Adipocyte (in vitro differentiated cells): ENCODE measurements around the gene ACBD6.
A peak's percentile ranks its signal among the peaks of the same experiment; 100 is the strongest.
"Not testable (repeated sequence)": the region's sequence is repeated elsewhere in the genome, so short reads cannot be mapped to it uniquely, and the experiment has no call there.

Experiments used
- DNase-seq: peaks from one replicate; pipeline ENCODE4 v3.0.0-alpha.2; 2015; ENCODE audit warnings: low read depth
- H3K27me3 ChIP-seq: replicated peaks from 2 replicates; pipeline ENCODE4 v1.7.0; 2013; ENCODE audit warnings: mild to moderate bottlenecking, low read length, moderate library complexity; ENCODE audit not compliant: control insufficient read depth, insufficient read depth
- H3K36me3 ChIP-seq: 2 replicates; pipeline ENCODE4 v1.7.0; 2013; ENCODE audit warnings: low read length, mild to moderate bottlenecking, moderate library complexity; ENCODE audit not compliant: control insufficient read depth, insufficient read depth, severe bottlenecking
- H3K4me1 ChIP-seq: 2 replicates; pipeline ENCODE4 v1.7.0; 2013; ENCODE audit warnings: mild to moderate bottlenecking, low read length, moderate library complexity; ENCODE audit not compliant: control insufficient read depth, insufficient read depth
- H3K4me3 ChIP-seq: 2 replicates; pipeline ENCODE4 v1.7.0; 2013; ENCODE audit warnings: mild to moderate bottlenecking, low read length, moderate library complexity
- H3K9ac ChIP-seq: 2 replicates; pipeline ENCODE4 v1.7.0; 2013; ENCODE audit warnings: mild to moderate bottlenecking, low read length, moderate library complexity
- H3K9me3 ChIP-seq: 2 replicates; pipeline ENCODE4 v1.7.0; 2013; ENCODE audit warnings: mild to moderate bottlenecking, low read length, moderate library complexity; ENCODE audit not compliant: control insufficient read depth

Gene ACBD6

GRCh38 chr1:180502361-180503279, at the start of gene ACBD6:
ACBD6 (minus strand) TSS chr1:180502577; CDS start chr1:180502266, 311 bp downstream.
- peaks cover 3% of the 10 kb centered on the region for H3K36me3 ChIP-seq
- peak within 1 kb of the TSS; percentile 97 for H3K4me3 ChIP-seq
- peak; percentile 94 for DNase-seq
- no peaks in the 10 kb centered on the region for H3K27me3 ChIP-seq
- H3K4me1 ChIP-seq = peaks cover 26% of the 10 kb centered on the region
- no peaks in the 10 kb centered on the region for H3K9me3 ChIP-seq
- peak within 1 kb of the TSS; percentile 96 for H3K9ac ChIP-seq

GRCh38 chr1:180551997-180552396, 49.6 kb upstream of the ACBD6 start:
- no peak overlapping the region for H3K4me3 ChIP-seq
- H3K27me3 ChIP-seq = no peaks in the 10 kb centered on the region
- no peaks in the 10 kb centered on the region for H3K4me1 ChIP-seq
- no peak for DNase-seq
- no peak overlapping the region for H3K9ac ChIP-seq
- H3K36me3 ChIP-seq = no peaks in the 10 kb centered on the region
- no peaks in the 10 kb centered on the region for H3K9me3 ChIP-seq

- no peak overlapping the region for H3K9ac ChIP-seq
- H3K9me3 ChIP-seq = no peaks in the 10 kb centered on the region
- no peaks in the 10 kb centered on the region for H3K27me3 ChIP-seq
- no peaks in the 10 kb centered on the region for H3K36me3 ChIP-seq
- DNase-seq = no peak
- no peak overlapping the region for H3K4me3 ChIP-seq
- no peaks in the 10 kb centered on the region for H3K4me1 ChIP-seq
Measured at GRCh38 chr1:180550241-180550640, 47.9 kb upstream of the ACBD6 start.

GRCh38 chr1:180549770-180550169, 47.4 kb upstream of the ACBD6 start:
- H3K4me3 ChIP-seq, H3K4me1 ChIP-seq, H3K36me3 ChIP-seq, H3K9ac ChIP-seq, H3K9me3 ChIP-seq, DNase-seq, H3K27me3 ChIP-seq: not testable (repeated sequence)

- Histone ChIP-seq H3K36me3 (no peaks in the 10 kb centered on the region), H3K27me3 (no peaks in the 10 kb centered on the region), H3K4me1 (no peaks in the 10 kb centered on the region), H3K9ac (no peak overlapping the region), H3K4me3 (no peak overlapping the region), H3K9me3 (no peaks in the 10 kb centered on the region)
- no peak for DNase-seq
Measured at GRCh38 chr1:180548686-180549317, 46.4 kb upstream of the ACBD6 start.

GRCh38 chr1:180545991-180546390, 43.6 kb upstream of the ACBD6 start:
- no peaks in the 10 kb centered on the region for H3K9me3 ChIP-seq
- no peak overlapping the region for H3K4me3 ChIP-seq
- no peak overlapping the region for H3K9ac ChIP-seq
- peaks cover 21% of the 10 kb centered on the region for H3K4me1 ChIP-seq
- no peak for DNase-seq
- H3K27me3 ChIP-seq = no peaks in the 10 kb centered on the region
- H3K36me3 ChIP-seq = no peaks in the 10 kb centered on the region

GRCh38 chr1:180544050-180544449, 41.7 kb upstream of the ACBD6 start:
- Histone ChIP-seq H3K9ac (no peak overlapping the region), H3K27me3 (no peaks in the 10 kb centered on the region), H3K36me3 (no peaks in the 10 kb centered on the region), H3K9me3 (no peaks in the 10 kb centered on the region), H3K4me3 (no peak overlapping the region), H3K4me1 (peaks cover 25% of the 10 kb centered on the region)
- no peak for DNase-seq

GRCh38 chr1:180542838-180543145, 40.4 kb upstream of the ACBD6 start:
- H3K36me3 ChIP-seq = no peaks in the 10 kb centered on the region
- H3K4me1 ChIP-seq = peaks cover 25% of the 10 kb centered on the region
- H3K9me3 ChIP-seq = no peaks in the 10 kb centered on the region
- peak overlapping the region; percentile 59 for H3K9ac ChIP-seq
- peak; percentile 24 for DNase-seq
- peak overlapping the region; percentile 59 for H3K4me3 ChIP-seq
- H3K27me3 ChIP-seq = no peaks in the 10 kb centered on the region

- Histone ChIP-seq H3K36me3 (no peaks in the 10 kb centered on the region), H3K4me3 (peak overlapping the region; percentile 59), H3K4me1 (peaks cover 25% of the 10 kb centered on the region), H3K9ac (peak overlapping the region; percentile 59), H3K9me3 (no peaks in the 10 kb centered on the region), H3K27me3 (no peaks in the 10 kb centered on the region)
- peak; percentile 27 for DNase-seq
Measured at GRCh38 chr1:180542113-180542837, 39.9 kb upstream of the ACBD6 start.

GRCh38 chr1:180540697-180541594, 38.6 kb upstream of the ACBD6 start:
- H3K9ac ChIP-seq = no peak overlapping the region
- DNase-seq = peak; percentile 49
- H3K27me3 ChIP-seq = peaks cover 4% of the 10 kb centered on the region
- no peak overlapping the region for H3K4me3 ChIP-seq
- H3K9me3 ChIP-seq = no peaks in the 10 kb centered on the region
- peaks cover 25% of the 10 kb centered on the region for H3K4me1 ChIP-seq
- no peaks in the 10 kb centered on the region for H3K36me3 ChIP-seq
